ENCODE results near the gene FAM180A.

FAM180A gene

DNA sequence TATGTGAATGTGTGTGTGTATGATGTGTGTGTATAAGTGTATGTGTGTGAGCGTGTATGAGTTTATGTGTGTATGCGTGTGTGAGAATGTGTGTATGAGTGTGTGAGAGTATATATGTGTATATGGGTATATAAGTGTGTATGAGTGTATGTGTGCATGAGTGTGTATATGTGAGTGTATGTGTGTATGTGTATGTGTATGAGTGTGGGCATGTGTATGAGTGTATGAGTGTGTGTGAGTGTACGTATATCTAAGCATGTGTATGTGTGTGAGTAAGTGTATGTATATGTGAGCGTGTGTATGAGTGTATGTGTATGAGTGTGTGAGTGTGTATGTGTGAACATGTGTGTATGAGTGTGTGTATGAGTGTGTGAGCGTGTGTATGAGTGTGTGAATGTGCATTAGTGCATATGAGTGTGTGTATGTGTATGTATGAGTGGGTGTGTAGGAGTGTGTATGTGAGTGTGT is 33.5 kb downstream of the FAM180A start:
- Histone ChIP-seq H2AK5ac (ENCODE audit: low read length) (no peak overlapping the region), H3K4me3 (ENCODE audit: low read length) (no peak overlapping the region), H4K5ac (ENCODE audit: low read length) (no peak overlapping the region), H3K27me3 (ENCODE audit: insufficient read depth, low read length, poor library complexity) (no peaks in the 10 kb centered on the region), H3K4me1 (ENCODE audit: control insufficient read depth, low read depth, low read length) (peaks cover 22% of the 10 kb centered on the region), H3K4ac (ENCODE audit: low read depth, low read length) (no peak overlapping the region), H3K9ac (ENCODE audit: low read length) (no peak overlapping the region), H2BK5ac (ENCODE audit: low read length) (no peak overlapping the region), H2BK120ac (ENCODE audit: low read depth, low read length) (no peak overlapping the region), H3K18ac (ENCODE audit: low read length) (no peak overlapping the region), H3K79me2 (ENCODE audit: control insufficient read depth, insufficient read depth, low read length) (no peaks in the 10 kb centered on the region), H3K79me1 (ENCODE audit: low read length) (no peaks in the 10 kb centered on the region), H3K4me2 (ENCODE audit: low read length) (no peak overlapping the region), H4K8ac (ENCODE audit: low read depth, low read length) (no peak overlapping the region), H2BK15ac (replicated peaks; ENCODE audit: low read depth) (no peak overlapping the region), H3K36me3 (ENCODE audit: control insufficient read depth, insufficient read depth, low read length) (no peaks in the 10 kb centered on the region), H3K27ac (ENCODE audit: low read depth, low read length) (no peak overlapping the region), H3K56ac (ENCODE audit: low read length) (peak overlapping the region; percentile 0), H3K23ac (ENCODE audit: low read length) (no peak overlapping the region)
- WGBS (ENCODE audit: extremely low coverage, insufficient coverage, low lambda C conversion rate): 100% methylated on average over 3 of the region's 5 CpGs
- DNase-seq: no peak

DNA sequence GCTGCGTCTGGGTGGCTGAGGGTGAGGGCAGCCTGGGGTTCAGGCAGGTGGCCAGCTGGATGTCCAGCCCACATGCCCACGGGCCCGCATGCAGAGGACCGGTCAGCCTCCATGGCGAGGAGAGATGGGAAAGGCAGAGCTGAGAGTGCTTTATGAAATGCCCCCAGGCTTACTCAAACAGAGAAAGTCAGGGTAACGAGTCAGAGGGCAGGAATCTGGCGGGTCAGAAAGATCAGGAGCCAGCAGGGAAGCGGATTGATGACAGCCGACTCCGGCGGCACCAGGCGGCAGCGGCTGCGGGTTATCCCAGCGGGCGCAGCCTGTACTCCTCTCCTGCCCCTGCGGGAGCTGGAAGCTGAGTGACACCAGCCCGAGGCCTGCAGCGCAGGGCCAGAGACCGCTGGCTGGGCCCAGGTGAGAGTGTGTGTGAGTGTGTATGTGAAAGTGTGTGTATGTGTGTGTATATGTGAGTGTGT is 34.0 kb downstream of the FAM180A start:
- Histone ChIP-seq H3K4me2 (ENCODE audit: low read length) (no peak overlapping the region), H2BK5ac (ENCODE audit: low read length) (peak overlapping the region; percentile 46), H3K56ac (ENCODE audit: low read length) (peak overlapping the region; percentile 72), H3K23ac (ENCODE audit: low read length) (no peak overlapping the region), H4K5ac (ENCODE audit: low read length) (no peak overlapping the region), H2BK120ac (ENCODE audit: low read depth, low read length) (no peak overlapping the region), H3K4me3 (ENCODE audit: low read length) (no peak overlapping the region), H4K8ac (ENCODE audit: low read depth, low read length) (no peak overlapping the region), H3K27me3 (ENCODE audit: insufficient read depth, low read length, poor library complexity) (no peaks in the 10 kb centered on the region), H3K18ac (ENCODE audit: low read length) (peak overlapping the region; percentile 11), H2BK15ac (replicated peaks; ENCODE audit: low read depth) (no peak overlapping the region), H3K27ac (ENCODE audit: low read depth, low read length) (peak overlapping the region; percentile 55), H3K9ac (ENCODE audit: low read length) (no peak overlapping the region), H3K36me3 (ENCODE audit: control insufficient read depth, insufficient read depth, low read length) (no peaks in the 10 kb centered on the region), H3K4ac (ENCODE audit: low read depth, low read length) (no peak overlapping the region), H2AK5ac (ENCODE audit: low read length) (no peak overlapping the region), H3K79me1 (ENCODE audit: low read length) (no peaks in the 10 kb centered on the region), H3K4me1 (ENCODE audit: control insufficient read depth, low read depth, low read length) (peaks cover 22% of the 10 kb centered on the region), H3K79me2 (ENCODE audit: control insufficient read depth, insufficient read depth, low read length) (no peaks in the 10 kb centered on the region)
- WGBS (ENCODE audit: extremely low coverage, insufficient coverage, low lambda C conversion rate): no CpG with 5 or more reads among the region's 20 CpGs
- DNase-seq: peak; percentile 91

GRCh38 chr7:135713836-135714470 is 34.7 kb downstream of the FAM180A start:
- no peaks in the 10 kb centered on the region for H3K79me2 ChIP-seq (ENCODE audit: control insufficient read depth, insufficient read depth, low read length)
- H3K23ac ChIP-seq (ENCODE audit: low read length): no peak overlapping the region
- H3K27ac ChIP-seq (ENCODE audit: low read depth, low read length): peak overlapping the region; percentile 55
- no peaks in the 10 kb centered on the region for H3K27me3 ChIP-seq (ENCODE audit: insufficient read depth, low read length, poor library complexity)
- H4K8ac ChIP-seq (ENCODE audit: low read depth, low read length): no peak overlapping the region
- H2BK120ac ChIP-seq (ENCODE audit: low read depth, low read length): no peak overlapping the region
- peak overlapping the region; percentile 72 for H3K56ac ChIP-seq (ENCODE audit: low read length)
- WGBS (ENCODE audit: extremely low coverage, insufficient coverage, low lambda C conversion rate): no CpG with 5 or more reads among the region's 4 CpGs
- no peak overlapping the region for H3K9ac ChIP-seq (ENCODE audit: low read length)
- no peak overlapping the region for H4K5ac ChIP-seq (ENCODE audit: low read length)
- H3K18ac ChIP-seq (ENCODE audit: low read length): peak overlapping the region; percentile 11
- peak; percentile 68 for DNase-seq
- H3K4ac ChIP-seq (ENCODE audit: low read depth, low read length): no peak overlapping the region
- H2BK5ac ChIP-seq (ENCODE audit: low read length): peak overlapping the region; percentile 46
- no peak overlapping the region for H3K4me3 ChIP-seq (ENCODE audit: low read length)
- no peak overlapping the region for H3K4me2 ChIP-seq (ENCODE audit: low read length)
- H2BK15ac ChIP-seq (replicated peaks; ENCODE audit: low read depth): no peak overlapping the region
- peaks cover 22% of the 10 kb centered on the region for H3K4me1 ChIP-seq (ENCODE audit: control insufficient read depth, low read depth, low read length)
- H3K79me1 ChIP-seq (ENCODE audit: low read length): no peaks in the 10 kb centered on the region
- no peaks in the 10 kb centered on the region for H3K36me3 ChIP-seq (ENCODE audit: control insufficient read depth, insufficient read depth, low read length)
- no peak overlapping the region for H2AK5ac ChIP-seq (ENCODE audit: low read length)

- Histone ChIP-seq H3K36me3 (ENCODE audit: control insufficient read depth, insufficient read depth, low read length) (no peaks in the 10 kb centered on the region), H3K4me2 (ENCODE audit: low read length) (no peak overlapping the region), H3K27ac (ENCODE audit: low read depth, low read length) (no peak overlapping the region), H3K79me1 (ENCODE audit: low read length) (no peaks in the 10 kb centered on the region), H2AK5ac (ENCODE audit: low read length) (no peak overlapping the region), H3K18ac (ENCODE audit: low read length) (no peak overlapping the region), H2BK15ac (replicated peaks; ENCODE audit: low read depth) (no peak overlapping the region), H2BK120ac (ENCODE audit: low read depth, low read length) (no peak overlapping the region), H4K8ac (ENCODE audit: low read depth, low read length) (no peak overlapping the region), H3K4me1 (ENCODE audit: control insufficient read depth, low read depth, low read length) (peaks cover 22% of the 10 kb centered on the region), H3K79me2 (ENCODE audit: control insufficient read depth, insufficient read depth, low read length) (no peaks in the 10 kb centered on the region), H3K9ac (ENCODE audit: low read length) (no peak overlapping the region), H4K5ac (ENCODE audit: low read length) (no peak overlapping the region), H3K23ac (ENCODE audit: low read length) (no peak overlapping the region), H2BK5ac (ENCODE audit: low read length) (no peak overlapping the region), H3K4me3 (ENCODE audit: low read length) (no peak overlapping the region), H3K27me3 (ENCODE audit: insufficient read depth, low read length, poor library complexity) (no peaks in the 10 kb centered on the region), H3K56ac (ENCODE audit: low read length) (peak overlapping the region; percentile 61), H3K4ac (ENCODE audit: low read depth, low read length) (no peak overlapping the region)
- DNase-seq: no peak
- WGBS (ENCODE audit: extremely low coverage, insufficient coverage, low lambda C conversion rate): no CpG with 5 or more reads among the region's 7 CpGs
Measured at GRCh38 chr7:135712796-135713195, 35.8 kb downstream of the FAM180A start.

- no peak overlapping the region for H3K9ac ChIP-seq (ENCODE audit: low read length)
- no peak overlapping the region for H2BK120ac ChIP-seq (ENCODE audit: low read depth, low read length)
- H3K23ac ChIP-seq (ENCODE audit: low read length): no peak overlapping the region
- H3K18ac ChIP-seq (ENCODE audit: low read length): no peak overlapping the region
- no peak overlapping the region for H3K56ac ChIP-seq (ENCODE audit: low read length)
- DNase-seq: no peak
- H3K27me3 ChIP-seq (ENCODE audit: insufficient read depth, low read length, poor library complexity): no peaks in the 10 kb centered on the region
- H3K4me3 ChIP-seq (ENCODE audit: low read length): no peak overlapping the region
- no peak overlapping the region for H2AK5ac ChIP-seq (ENCODE audit: low read length)
- WGBS (ENCODE audit: extremely low coverage, insufficient coverage, low lambda C conversion rate): no CpG with 5 or more reads among the region's 4 CpGs
- H4K8ac ChIP-seq (ENCODE audit: low read depth, low read length): no peak overlapping the region
- no peaks in the 10 kb centered on the region for H3K36me3 ChIP-seq (ENCODE audit: control insufficient read depth, insufficient read depth, low read length)
- no peak overlapping the region for H2BK15ac ChIP-seq (replicated peaks; ENCODE audit: low read depth)
- H3K27ac ChIP-seq (ENCODE audit: low read depth, low read length): no peak overlapping the region
- H3K4me1 ChIP-seq (ENCODE audit: control insufficient read depth, low read depth, low read length): peaks cover 22% of the 10 kb centered on the region
- H3K4ac ChIP-seq (ENCODE audit: low read depth, low read length): no peak overlapping the region
- H4K5ac ChIP-seq (ENCODE audit: low read length): no peak overlapping the region
- no peak overlapping the region for H2BK5ac ChIP-seq (ENCODE audit: low read length)
- H3K79me2 ChIP-seq (ENCODE audit: control insufficient read depth, insufficient read depth, low read length): no peaks in the 10 kb centered on the region
- H3K79me1 ChIP-seq (ENCODE audit: low read length): no peaks in the 10 kb centered on the region
- H3K4me2 ChIP-seq (ENCODE audit: low read length): no peak overlapping the region
Measured at GRCh38 chr7:135712182-135712782, 36.3 kb downstream of the FAM180A start.
